ENCODE results near the gene METTL18.

METTL18 gene

DNA sequence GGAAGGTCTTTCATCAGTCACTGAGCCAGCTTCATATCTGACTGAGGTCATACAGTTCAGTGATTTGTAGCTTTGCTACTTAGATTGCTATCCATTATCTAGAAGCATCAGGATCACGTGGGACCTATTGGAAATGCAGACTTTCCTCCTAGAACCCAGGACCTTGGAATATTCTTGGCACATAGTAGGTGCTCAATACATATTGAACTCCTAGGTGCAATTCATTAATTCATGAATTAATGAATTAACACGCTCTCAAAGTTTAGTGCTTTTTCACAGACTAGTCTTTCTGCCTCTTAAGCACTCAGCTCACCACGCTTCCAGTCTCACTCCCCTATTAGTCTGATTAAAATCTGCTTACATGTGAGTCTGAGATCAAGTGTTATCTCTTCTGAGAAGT, 12.1 kb downstream of the METTL18 start:
- Histone ChIP-seq H3K4me1 (ENCODE audit: control insufficient read depth, insufficient read depth, low read length) (peaks cover 6% of the 10 kb centered on the region), H3K9ac (ENCODE audit: low read depth, low read length) (no peak overlapping the region), H3K9me3 (ENCODE audit: control insufficient read depth, insufficient read depth, low read length) (no peaks in the 10 kb centered on the region), H3K36me3 (ENCODE audit: control insufficient read depth, insufficient read depth, low read length) (no peaks in the 10 kb centered on the region), H3K27me3 (ENCODE audit: control insufficient read depth, insufficient read depth, low read length) (no peaks in the 10 kb centered on the region), H3K4me3 (ENCODE audit: low read depth, low read length) (no peak overlapping the region)

DNA sequence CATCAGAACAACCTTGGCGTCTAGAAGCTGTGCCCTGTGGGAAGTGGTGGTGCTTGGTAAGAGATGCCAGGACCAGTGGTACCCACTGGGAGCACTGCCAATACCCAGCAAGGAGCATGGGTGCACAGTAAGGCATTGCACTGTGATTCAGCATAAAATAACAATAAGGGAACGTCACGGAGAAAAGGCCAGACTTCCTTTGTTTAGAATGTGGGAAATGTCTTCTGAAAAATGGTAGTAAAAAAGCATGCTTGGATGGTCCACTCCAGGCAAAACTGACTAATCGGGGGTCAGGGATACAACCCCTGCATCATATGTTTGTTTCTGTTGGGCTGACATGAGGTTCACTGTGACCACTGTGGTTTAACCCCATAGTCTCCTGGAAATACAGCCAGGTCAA, 14.7 kb downstream of the METTL18 start:
- H3K9me3 ChIP-seq (ENCODE audit: control insufficient read depth, insufficient read depth, low read length) = no peaks in the 10 kb centered on the region
- peaks cover 6% of the 10 kb centered on the region for H3K4me1 ChIP-seq (ENCODE audit: control insufficient read depth, insufficient read depth, low read length)
- no peak overlapping the region for H3K9ac ChIP-seq (ENCODE audit: low read depth, low read length)
- H3K4me3 ChIP-seq (ENCODE audit: low read depth, low read length) = no peak overlapping the region
- H3K27me3 ChIP-seq (ENCODE audit: control insufficient read depth, insufficient read depth, low read length) = no peaks in the 10 kb centered on the region
- no peaks in the 10 kb centered on the region for H3K36me3 ChIP-seq (ENCODE audit: control insufficient read depth, insufficient read depth, low read length)

DNA sequence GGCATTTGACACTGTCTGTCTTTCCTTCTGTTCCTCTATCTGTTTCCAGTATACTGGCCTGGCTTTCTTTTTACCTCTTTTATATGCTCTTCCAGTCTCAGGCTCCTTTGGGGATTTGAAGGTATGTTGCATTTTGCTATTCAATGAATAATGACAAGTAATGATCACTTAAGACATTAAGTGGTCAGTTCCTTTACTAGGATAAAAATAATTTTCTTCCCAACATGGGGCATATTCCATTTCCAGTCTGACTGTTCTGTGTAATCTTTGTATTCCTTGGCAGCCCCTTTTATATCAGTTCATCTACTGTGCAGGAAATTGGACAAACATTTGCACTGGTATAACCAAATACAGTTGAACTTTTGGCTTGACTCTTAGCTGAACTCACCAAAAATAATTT, 15.6 kb downstream of the METTL18 start:
- no peak overlapping the region for H3K9ac ChIP-seq (ENCODE audit: low read depth, low read length)
- no peaks in the 10 kb centered on the region for H3K9me3 ChIP-seq (ENCODE audit: control insufficient read depth, insufficient read depth, low read length)
- no peaks in the 10 kb centered on the region for H3K36me3 ChIP-seq (ENCODE audit: control insufficient read depth, insufficient read depth, low read length)
- H3K27me3 ChIP-seq (ENCODE audit: control insufficient read depth, insufficient read depth, low read length) = no peaks in the 10 kb centered on the region
- peaks cover 6% of the 10 kb centered on the region for H3K4me1 ChIP-seq (ENCODE audit: control insufficient read depth, insufficient read depth, low read length)
- no peak overlapping the region for H3K4me3 ChIP-seq (ENCODE audit: low read depth, low read length)

DNA sequence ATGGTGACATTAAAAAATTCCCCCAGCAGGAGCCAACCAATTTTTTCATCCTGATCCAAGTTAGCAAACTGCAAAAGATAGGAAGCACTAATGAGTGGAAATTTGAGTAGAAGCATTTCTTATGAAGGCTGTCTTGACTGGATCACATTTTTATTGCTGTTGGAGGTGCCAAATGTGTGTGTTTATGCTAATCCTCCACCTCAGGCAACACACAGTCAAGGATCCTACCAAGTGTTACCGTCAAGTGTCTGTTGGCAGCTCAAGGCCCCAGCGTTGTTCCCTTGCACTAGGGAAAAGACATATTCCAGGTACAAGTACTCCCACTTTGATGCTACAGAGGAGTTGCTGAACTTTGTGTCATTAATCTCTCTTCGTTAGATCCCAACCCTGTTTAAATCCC, 18.3 kb downstream of the METTL18 start:
- Histone ChIP-seq H3K27me3 (ENCODE audit: control insufficient read depth, insufficient read depth, low read length) (no peaks in the 10 kb centered on the region), H3K9ac (ENCODE audit: low read depth, low read length) (no peak overlapping the region), H3K4me1 (ENCODE audit: control insufficient read depth, insufficient read depth, low read length) (peaks cover 6% of the 10 kb centered on the region), H3K9me3 (ENCODE audit: control insufficient read depth, insufficient read depth, low read length) (no peaks in the 10 kb centered on the region), H3K36me3 (ENCODE audit: control insufficient read depth, insufficient read depth, low read length) (no peaks in the 10 kb centered on the region), H3K4me3 (ENCODE audit: low read depth, low read length) (no peak overlapping the region)

DNA sequence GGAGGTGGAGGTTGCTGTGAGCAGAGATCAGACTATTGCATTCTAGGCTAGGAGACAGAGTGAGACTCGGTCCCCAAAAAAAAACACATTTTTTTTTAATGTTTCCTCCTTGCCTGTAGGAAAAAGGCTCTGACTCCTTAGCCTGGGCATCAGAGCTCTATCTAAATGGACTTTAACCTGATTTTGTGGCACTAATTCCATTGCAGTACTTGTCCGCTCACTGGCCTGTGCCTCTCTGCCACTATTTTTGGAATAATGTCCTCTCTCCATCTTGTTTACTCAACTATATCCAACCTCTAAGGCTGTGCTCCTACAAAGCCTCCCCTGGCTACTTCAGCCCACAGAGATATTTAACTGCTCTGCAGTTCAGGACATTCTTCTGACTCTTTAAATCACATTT, 26.5 kb downstream of the METTL18 start:
- no peaks in the 10 kb centered on the region for H3K9me3 ChIP-seq (ENCODE audit: control insufficient read depth, insufficient read depth, low read length)
- no peak overlapping the region for H3K4me3 ChIP-seq (ENCODE audit: low read depth, low read length)
- H3K36me3 ChIP-seq (ENCODE audit: control insufficient read depth, insufficient read depth, low read length) = no peaks in the 10 kb centered on the region
- no peaks in the 10 kb centered on the region for H3K27me3 ChIP-seq (ENCODE audit: control insufficient read depth, insufficient read depth, low read length)
- H3K4me1 ChIP-seq (ENCODE audit: control insufficient read depth, insufficient read depth, low read length) = no peaks in the 10 kb centered on the region
- H3K9ac ChIP-seq (ENCODE audit: low read depth, low read length) = no peak overlapping the region

DNA sequence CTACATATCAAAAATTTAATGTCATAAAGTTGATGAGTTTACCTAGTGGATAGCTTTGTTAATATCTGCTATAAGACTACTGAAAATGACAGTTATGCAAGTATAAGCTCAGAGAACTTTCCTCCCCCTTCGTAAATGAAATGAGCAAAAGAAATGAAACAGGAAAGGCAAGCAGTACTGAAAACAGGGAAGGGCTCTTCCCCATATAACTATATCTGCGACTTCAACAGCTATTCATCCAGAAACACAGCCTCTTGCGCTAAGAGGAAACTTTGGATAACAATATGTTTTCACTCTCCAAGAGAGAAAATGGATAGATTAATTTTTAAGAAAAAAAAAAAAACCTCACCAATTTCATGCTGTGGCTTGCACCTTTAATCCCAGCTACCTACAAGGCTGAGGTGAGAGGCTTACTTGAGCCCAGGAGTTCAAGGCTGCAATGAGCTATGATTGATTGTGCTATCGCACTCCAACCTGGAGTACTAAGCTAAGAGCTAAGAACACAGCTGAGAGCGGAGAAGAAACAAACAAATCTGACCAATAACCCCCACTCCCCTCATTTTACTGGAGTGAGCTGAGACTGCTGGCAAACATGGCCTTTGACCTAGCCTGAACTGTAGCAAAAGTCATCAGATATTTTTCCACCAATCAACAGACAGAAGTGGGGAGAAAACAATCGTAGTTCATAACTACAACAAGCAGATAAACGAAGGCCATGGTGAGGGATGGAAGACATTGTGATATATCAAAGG, 29.0 kb downstream of the METTL18 start:
- H3K27me3 ChIP-seq (ENCODE audit: control insufficient read depth, insufficient read depth, low read length) = no peaks in the 10 kb centered on the region
- H3K36me3 ChIP-seq (ENCODE audit: control insufficient read depth, insufficient read depth, low read length) = no peaks in the 10 kb centered on the region
- no peaks in the 10 kb centered on the region for H3K4me1 ChIP-seq (ENCODE audit: control insufficient read depth, insufficient read depth, low read length)
- H3K4me3 ChIP-seq (ENCODE audit: low read depth, low read length) = no peak overlapping the region
- no peaks in the 10 kb centered on the region for H3K9me3 ChIP-seq (ENCODE audit: control insufficient read depth, insufficient read depth, low read length)
- H3K9ac ChIP-seq (ENCODE audit: low read depth, low read length) = no peak overlapping the region

DNA sequence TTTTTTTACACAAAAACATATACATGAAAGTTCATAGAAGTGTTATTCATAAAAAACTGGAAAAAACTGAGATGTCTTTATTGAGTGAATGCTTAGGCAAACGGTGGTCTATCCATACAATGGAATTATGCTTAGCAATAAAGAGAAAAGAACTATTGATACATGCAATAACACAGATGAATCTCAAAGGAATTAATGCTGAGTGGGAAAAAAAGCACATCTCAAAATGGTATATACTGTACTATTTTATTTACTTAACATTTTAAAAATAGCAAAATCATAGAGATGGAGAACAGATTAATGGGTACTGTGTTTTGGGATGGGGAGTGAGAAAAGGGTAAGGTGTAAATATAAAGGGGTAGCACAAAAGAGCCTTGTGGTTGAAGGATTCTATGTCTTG, 29.8 kb downstream of the METTL18 start:
- Histone ChIP-seq H3K27me3 (ENCODE audit: control insufficient read depth, insufficient read depth, low read length) (no peaks in the 10 kb centered on the region), H3K4me1 (ENCODE audit: control insufficient read depth, insufficient read depth, low read length) (no peaks in the 10 kb centered on the region), H3K9ac (ENCODE audit: low read depth, low read length) (no peak overlapping the region), H3K9me3 (ENCODE audit: control insufficient read depth, insufficient read depth, low read length) (no peaks in the 10 kb centered on the region), H3K4me3 (ENCODE audit: low read depth, low read length) (no peak overlapping the region), H3K36me3 (ENCODE audit: control insufficient read depth, insufficient read depth, low read length) (no peaks in the 10 kb centered on the region)

DNA sequence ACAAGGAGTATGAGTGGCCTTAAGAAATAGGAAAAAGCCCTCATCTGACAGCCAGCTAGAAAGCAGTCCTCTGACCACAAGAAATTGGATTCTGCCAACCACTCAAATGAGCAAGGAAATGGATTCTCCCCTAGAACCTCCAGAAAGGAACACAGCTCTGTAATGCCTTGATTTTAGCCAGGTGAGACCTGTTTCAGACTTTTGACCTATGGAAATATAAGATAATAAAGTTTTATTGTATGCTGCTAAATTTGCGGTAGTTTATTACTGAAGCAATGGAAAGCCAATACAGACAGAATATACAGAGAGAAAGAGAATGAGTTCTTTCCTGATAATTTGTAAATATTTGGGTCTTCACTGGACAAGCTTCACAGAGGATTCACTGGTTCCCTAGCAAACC, 32.0 kb downstream of the METTL18 start:
- H3K4me3 ChIP-seq (ENCODE audit: low read depth, low read length) = no peak overlapping the region

DNA sequence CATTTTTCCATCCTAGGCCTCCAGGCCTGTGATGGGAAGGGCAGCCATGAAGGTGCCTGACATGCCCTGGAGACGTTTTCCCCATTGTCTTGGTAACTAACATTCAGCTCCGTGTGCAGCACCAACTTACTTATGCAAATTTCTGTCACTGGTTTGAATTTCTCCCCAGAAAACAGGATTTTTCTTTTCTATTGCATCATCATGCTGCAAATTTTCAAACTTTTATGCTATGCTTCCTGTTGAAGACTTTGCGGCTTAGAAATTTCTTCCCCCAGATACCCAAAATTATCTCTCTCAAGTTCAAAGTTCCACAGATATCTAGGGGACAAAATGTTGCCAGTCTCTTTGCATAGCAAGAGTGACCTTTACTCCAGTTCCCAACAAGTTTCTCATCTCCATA, 35.7 kb downstream of the METTL18 start:
- H3K4me3 ChIP-seq (ENCODE audit: low read depth, low read length) = no peak overlapping the region
- no peaks in the 10 kb centered on the region for H3K4me1 ChIP-seq (ENCODE audit: control insufficient read depth, insufficient read depth, low read length)
- no peaks in the 10 kb centered on the region for H3K27me3 ChIP-seq (ENCODE audit: control insufficient read depth, insufficient read depth, low read length)
- no peaks in the 10 kb centered on the region for H3K36me3 ChIP-seq (ENCODE audit: control insufficient read depth, insufficient read depth, low read length)
- peaks cover 4% of the 10 kb centered on the region for H3K9me3 ChIP-seq (ENCODE audit: control insufficient read depth, insufficient read depth, low read length)
- no peak overlapping the region for H3K9ac ChIP-seq (ENCODE audit: low read depth, low read length)

More for the DNA sequence above, 32.0 kb downstream of the METTL18 start:
- Histone ChIP-seq H3K9me3 (ENCODE audit: control insufficient read depth, insufficient read depth, low read length) (peaks cover 4% of the 10 kb centered on the region), H3K27me3 (ENCODE audit: control insufficient read depth, insufficient read depth, low read length) (no peaks in the 10 kb centered on the region), H3K9ac (ENCODE audit: low read depth, low read length) (no peak overlapping the region), H3K36me3 (ENCODE audit: control insufficient read depth, insufficient read depth, low read length) (no peaks in the 10 kb centered on the region), H3K4me1 (ENCODE audit: control insufficient read depth, insufficient read depth, low read length) (no peaks in the 10 kb centered on the region)

DNA sequence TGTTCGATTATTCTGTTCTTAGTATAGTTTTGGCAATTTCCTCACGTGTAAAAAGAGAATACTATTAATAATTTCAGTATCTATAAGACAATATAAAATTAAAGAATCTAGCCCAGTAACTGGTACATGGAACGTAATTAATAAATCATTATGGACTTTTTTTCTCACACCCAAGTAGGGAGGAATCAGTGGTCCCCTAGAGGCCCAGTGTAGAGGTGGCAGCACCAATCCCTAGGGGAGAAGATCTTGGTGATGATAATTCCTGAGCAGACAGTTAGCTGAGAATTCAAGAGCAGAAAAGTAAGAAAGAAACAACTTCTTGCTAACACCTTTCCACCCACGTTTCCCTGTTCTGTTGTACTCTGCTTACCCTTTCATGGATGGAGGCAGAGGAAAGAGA, 41.2 kb downstream of the METTL18 start:
- H3K36me3 ChIP-seq (ENCODE audit: control insufficient read depth, insufficient read depth, low read length) = no peaks in the 10 kb centered on the region
- H3K4me3 ChIP-seq (ENCODE audit: low read depth, low read length) = no peak overlapping the region
- H3K27me3 ChIP-seq (ENCODE audit: control insufficient read depth, insufficient read depth, low read length) = no peaks in the 10 kb centered on the region
- H3K9me3 ChIP-seq (ENCODE audit: control insufficient read depth, insufficient read depth, low read length) = no peaks in the 10 kb centered on the region
- no peak overlapping the region for H3K9ac ChIP-seq (ENCODE audit: low read depth, low read length)
- no peaks in the 10 kb centered on the region for H3K4me1 ChIP-seq (ENCODE audit: control insufficient read depth, insufficient read depth, low read length)

DNA sequence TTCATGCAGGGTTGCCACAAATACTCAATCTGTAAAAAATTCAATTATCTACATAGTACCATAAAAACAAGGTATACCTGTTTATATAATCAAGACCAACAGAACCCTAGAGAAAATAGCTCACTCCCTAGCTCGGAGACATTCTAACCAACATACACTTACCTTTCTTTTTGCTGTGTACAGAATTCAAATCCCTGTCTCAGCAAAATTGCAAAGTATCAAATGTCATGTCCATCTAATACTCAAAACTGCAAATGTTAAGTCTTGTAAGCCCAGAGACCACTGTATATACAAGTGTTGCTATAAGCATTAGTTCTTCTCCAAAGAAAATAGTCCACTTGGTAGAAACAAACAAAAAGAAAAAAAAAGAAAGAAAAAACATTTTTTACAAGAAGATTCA, 44.7 kb downstream of the METTL18 start:
- no peaks in the 10 kb centered on the region for H3K27me3 ChIP-seq (ENCODE audit: control insufficient read depth, insufficient read depth, low read length)
- H3K4me1 ChIP-seq (ENCODE audit: control insufficient read depth, insufficient read depth, low read length) = peaks cover 3% of the 10 kb centered on the region
- no peaks in the 10 kb centered on the region for H3K36me3 ChIP-seq (ENCODE audit: control insufficient read depth, insufficient read depth, low read length)
- no peaks in the 10 kb centered on the region for H3K9me3 ChIP-seq (ENCODE audit: control insufficient read depth, insufficient read depth, low read length)
- no peak overlapping the region for H3K9ac ChIP-seq (ENCODE audit: low read depth, low read length)
- no peak overlapping the region for H3K4me3 ChIP-seq (ENCODE audit: low read depth, low read length)

DNA sequence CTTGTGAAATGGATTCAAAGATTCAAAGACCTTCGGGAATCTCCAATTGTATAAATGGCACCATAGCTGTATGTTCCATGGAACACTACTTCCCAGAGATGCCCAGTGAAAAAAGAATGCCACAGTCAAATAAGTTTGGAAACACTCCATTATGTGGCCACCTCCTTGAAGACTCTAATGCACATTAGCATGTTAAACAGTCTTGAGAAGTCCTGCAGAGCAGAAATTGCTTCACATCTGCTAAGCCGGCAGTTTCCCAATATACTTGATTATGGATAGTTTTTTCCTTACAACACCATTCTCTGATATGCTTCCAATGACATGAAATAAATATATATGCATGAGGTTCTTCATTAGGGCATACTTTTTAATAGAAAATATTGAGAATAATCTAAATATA, 48.2 kb downstream of the METTL18 start:
- no peaks in the 10 kb centered on the region for H3K9me3 ChIP-seq (ENCODE audit: control insufficient read depth, insufficient read depth, low read length)
- peaks cover 3% of the 10 kb centered on the region for H3K4me1 ChIP-seq (ENCODE audit: control insufficient read depth, insufficient read depth, low read length)
- no peak overlapping the region for H3K4me3 ChIP-seq (ENCODE audit: low read depth, low read length)
- H3K9ac ChIP-seq (ENCODE audit: low read depth, low read length) = no peak overlapping the region
- no peaks in the 10 kb centered on the region for H3K36me3 ChIP-seq (ENCODE audit: control insufficient read depth, insufficient read depth, low read length)
- no peaks in the 10 kb centered on the region for H3K27me3 ChIP-seq (ENCODE audit: control insufficient read depth, insufficient read depth, low read length)

Measured in iPS-15b (cell line).